Thyroid gland (tissue), 4 donors: ENCODE data around the gene CLCN2.

ENCODE experiments used
- CTCF ChIP-seq, 6 experiments: fragments of 200-600 bp in 3 of 6; fragments of 450-650 bp in 3 of 6; sonication (generic) in 3 of 6; IDR thresholded peaks; one replicate each; pipeline ENCODE4 v1.5.1; 2016 to 2019; ENCODE audit warnings: antibody characterized with exemption in 6 of 6, mild to moderate bottlenecking in 2 of 6, inconsistent platforms in 1 of 6, moderate library complexity in 1 of 6
- POLR2A ChIP-seq, 2 donors: fragments of 450-650 bp; IDR thresholded peaks; one replicate each; pipeline ENCODE4 v1.6.1; 2017; ENCODE audit warnings: antibody characterized with exemption in 2 of 2, mild to moderate bottlenecking in 2 of 2, moderate library complexity in 1 of 2

DNA sequence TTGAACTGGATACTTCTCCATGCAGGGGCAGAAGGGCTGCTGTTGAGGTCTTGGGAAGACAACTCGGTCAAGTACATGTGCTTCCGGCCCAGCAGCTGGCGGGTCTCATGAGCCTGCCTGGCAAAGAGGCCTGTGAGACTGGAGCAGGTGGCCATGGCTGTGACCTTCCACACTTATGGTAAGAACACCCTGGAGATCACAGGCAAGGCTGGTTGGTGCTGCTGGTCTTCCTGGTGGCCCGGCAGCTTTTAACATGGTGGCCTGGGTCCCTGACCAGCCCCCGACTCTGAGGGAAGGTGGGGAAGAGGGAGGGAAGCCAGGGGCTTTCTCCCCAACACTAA lies 33.9 kb upstream of the CLCN2 start:
- TF ChIP-seq CTCF (IDR thresholded peaks at IDR 0.05): no peak
- TF ChIP-seq POLR2A (IDR thresholded peaks at IDR 0.05): no peak
